ENCODE measurements around the gene SECISBP2. TPM values are rescaled to one million over a fixed set of nuclear protein-coding genes. Genes with fewer than 3 reads are reported as not detected.
"Not testable (repeated sequence)": the region's sequence is repeated elsewhere in the genome, so short reads cannot be mapped to it uniquely, and the experiment has no call there.

SECISBP2 gene, protein sequence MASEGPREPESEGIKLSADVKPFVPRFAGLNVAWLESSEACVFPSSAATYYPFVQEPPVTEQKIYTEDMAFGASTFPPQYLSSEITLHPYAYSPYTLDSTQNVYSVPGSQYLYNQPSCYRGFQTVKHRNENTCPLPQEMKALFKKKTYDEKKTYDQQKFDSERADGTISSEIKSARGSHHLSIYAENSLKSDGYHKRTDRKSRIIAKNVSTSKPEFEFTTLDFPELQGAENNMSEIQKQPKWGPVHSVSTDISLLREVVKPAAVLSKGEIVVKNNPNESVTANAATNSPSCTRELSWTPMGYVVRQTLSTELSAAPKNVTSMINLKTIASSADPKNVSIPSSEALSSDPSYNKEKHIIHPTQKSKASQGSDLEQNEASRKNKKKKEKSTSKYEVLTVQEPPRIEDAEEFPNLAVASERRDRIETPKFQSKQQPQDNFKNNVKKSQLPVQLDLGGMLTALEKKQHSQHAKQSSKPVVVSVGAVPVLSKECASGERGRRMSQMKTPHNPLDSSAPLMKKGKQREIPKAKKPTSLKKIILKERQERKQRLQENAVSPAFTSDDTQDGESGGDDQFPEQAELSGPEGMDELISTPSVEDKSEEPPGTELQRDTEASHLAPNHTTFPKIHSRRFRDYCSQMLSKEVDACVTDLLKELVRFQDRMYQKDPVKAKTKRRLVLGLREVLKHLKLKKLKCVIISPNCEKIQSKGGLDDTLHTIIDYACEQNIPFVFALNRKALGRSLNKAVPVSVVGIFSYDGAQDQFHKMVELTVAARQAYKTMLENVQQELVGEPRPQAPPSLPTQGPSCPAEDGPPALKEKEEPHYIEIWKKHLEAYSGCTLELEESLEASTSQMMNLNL
- total RNA-seq = 64.7 TPM

DNA sequence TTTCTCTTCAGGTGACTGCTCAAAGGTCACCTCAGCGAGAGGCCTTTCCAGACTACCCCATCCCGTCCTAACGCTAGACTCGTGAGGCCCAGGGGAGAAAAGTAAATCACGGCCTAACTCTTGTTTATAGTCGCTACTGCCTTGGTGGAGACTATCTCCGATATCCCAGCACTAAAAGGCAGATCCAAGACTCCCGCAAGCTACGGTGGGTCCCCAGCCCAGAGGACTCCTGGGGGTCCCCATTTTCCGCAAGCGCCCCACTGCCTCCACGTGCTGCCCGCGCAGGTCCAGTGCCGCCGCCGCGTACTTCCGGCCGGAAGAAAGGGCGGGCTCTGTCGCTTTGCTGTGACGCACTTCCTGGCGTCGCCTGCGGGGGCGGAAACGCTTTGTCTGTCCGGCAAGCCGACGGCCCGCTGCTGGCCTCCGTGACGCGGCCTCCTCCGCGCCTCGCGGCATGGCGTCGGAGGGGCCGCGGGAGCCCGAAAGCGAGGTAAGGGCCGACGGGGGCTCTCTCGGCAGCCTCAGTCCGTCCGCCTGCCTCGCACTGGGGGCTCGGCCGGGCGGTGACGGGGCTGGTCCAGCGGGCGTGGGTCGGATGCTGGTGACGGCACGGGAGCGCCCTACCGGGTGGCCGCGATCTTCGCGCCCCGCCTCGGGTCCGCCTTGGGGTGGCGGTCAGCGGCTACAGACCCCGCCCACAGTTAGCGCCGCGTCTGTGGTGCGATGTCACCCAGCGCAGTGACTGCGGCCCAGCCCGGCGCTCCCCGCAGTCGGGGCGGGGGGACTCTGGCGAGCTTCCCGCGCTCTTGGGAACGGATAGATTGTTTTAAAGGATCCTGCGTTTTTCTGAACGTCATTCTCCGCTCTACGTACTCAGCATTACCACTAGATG, at the start of gene SECISBP2:
Gene SECISBP2 (plus strand): TSS at position 378 of the 892 bp plus-strand sequence. CDS start 77 bp downstream, at position 455.
- peak; percentile 99 for ATAC-seq

DNA sequence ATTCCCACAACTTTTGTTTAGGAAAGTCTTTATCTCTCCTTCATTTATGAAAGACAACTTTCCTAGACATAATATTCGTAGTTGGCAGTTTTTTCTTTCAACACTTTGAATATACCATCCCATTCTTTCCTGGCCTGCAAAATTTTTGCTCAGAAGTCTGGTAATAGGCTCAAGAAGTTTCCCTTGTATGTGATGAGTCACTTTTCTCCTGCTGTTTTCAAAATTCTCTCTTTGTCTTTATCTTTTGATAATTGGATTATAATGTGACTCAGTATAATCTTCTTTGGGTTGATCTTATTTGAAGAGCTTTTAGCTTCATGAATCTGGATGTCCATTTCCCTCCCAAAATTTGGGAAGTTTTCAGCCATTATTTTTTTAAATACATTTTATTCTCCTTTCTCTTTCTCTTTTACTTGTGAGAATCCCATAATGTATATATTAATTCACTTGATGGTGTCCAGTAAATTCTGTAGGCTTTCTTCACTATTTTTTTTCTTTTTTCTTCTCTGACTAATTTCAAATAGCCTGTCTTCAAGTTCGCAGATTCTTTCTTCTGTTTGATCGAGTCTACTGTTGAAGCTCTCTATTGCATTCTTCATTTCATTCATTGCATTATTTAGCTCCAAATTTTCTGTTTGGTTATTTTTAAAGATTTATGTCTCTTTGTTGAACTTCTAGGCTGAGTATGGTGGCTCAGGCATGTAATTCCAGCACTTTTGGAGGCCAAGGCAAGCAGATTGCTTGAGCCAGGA, 44.6 kb upstream of the SECISBP2 start:
- no peak for ATAC-seq
- no peak for DNase-seq (ENCODE audit: low spot score)
- intact Hi-C loops (cut with DNase I) = no loop called here

More for the DNA sequence above, at the start of gene SECISBP2:
- intact Hi-C loops (cut with DNase I) = no loop called here
- DNase-seq (ENCODE audit: low spot score) = peak; percentile 97

DNA sequence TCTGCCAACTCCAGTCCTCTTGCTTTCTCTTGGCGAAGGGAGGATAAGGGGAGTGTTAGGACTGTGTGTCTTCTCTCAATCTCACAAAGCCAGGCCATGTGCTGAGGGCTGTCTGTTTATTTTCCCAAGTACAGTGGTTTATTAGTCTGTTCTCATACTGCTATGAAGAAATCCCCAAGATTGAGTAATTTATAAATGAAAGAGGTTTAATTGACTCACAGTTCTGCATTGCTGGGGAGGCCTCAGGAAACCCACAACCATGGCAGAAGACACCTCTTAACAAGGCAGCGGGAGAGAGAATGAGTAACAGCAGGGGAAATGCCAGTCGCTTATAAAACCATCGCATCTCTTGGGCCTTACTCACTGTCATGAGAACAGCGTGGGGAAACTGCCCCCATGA, 43.5 kb upstream of the SECISBP2 start:
- DNase-seq (ENCODE audit: low spot score) (no peak), ATAC-seq (no peak)
- intact Hi-C loops (cut with DNase I) = no loop called here

DNA sequence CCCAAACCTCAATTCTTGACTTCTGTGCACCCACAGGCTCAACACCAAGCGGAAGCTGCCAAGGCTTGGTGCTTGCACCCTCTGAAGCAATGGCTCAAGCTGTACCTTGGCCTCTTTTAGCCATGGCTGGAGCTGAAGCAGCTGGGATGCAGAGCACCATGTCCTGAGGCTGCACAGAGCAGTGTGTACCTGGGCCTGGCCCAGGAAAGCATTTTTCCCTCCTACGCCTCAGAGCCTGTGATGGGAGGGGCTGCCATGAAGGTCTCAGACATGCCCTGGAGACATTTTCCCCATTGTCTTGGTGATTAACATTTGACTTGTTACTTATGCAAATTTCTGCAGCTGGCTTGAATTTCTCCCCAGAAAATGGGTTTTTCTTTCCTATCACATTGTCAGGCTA, 42.3 kb upstream of the SECISBP2 start:
- DNase-seq (ENCODE audit: low spot score); ATAC-seq; intact Hi-C loops (cut with DNase I): not testable (repeated sequence)

DNA sequence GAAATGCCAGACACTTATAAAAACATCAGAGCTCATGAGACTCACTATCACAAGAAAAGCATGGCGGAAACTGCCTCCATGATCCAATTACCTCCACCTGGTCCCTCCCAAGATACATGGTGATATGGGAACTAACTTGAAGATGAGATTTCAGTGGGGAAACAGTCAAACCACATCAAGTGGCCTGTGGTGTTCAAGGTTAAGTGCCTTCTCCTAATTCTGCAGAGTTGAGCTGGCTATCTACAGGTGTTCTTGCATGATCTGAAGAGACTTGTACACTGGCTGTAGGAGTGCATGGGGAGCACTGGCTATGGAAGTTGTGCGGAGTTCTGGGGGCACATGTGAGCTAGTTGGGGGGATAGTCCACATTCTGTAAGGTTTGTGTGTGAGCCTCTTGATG, 41.3 kb upstream of the SECISBP2 start:
- no peak for ATAC-seq
- DNase-seq (ENCODE audit: low spot score) = no peak
- intact Hi-C loops (cut with DNase I) = no loop called here

DNA sequence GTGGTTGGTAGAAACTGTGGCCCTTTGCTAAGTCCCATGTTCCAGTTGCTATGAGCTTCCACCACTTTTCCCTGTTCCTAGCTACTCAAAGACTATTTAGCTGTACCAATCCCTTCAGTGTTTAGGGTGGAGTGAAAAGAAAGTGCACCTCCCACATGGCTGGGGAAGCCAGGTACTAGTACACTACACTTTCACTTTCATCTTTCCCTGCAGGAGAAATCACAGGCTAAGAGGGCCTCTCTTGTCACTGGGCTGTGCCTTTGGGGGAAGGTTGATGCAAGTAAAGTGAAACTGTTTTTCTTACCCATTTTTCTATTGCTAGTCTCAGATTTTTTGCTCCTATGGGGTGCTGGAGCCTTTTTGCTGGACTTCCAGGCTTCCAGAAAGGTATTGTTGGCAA, 40.8 kb upstream of the SECISBP2 start:
- no peak for ATAC-seq
- no peak for DNase-seq (ENCODE audit: low spot score)
- intact Hi-C loops (cut with DNase I) = no loop called here

DNA sequence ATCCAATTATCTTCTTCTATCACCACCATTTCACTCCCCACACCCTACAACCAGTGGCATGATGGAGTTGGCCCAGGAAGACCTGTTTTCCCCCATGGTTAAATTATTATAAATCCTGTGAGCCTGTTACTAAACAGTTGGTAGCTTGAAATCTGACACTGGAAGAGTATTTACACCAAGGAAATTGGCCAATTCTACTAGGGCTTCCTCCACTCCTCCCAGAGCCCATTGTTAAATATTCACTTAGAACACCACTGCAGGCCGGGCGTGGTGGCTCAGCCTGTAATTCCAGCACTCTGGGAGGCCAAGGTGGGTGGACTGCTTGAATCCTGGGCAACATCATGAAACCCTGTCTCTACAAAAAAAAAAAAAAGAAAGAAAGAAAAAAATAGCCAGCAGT, 39.7 kb upstream of the SECISBP2 start:
- DNase-seq (ENCODE audit: low spot score) (no peak), ATAC-seq (no peak)
- intact Hi-C loops (cut with DNase I) = no loop called here

DNA sequence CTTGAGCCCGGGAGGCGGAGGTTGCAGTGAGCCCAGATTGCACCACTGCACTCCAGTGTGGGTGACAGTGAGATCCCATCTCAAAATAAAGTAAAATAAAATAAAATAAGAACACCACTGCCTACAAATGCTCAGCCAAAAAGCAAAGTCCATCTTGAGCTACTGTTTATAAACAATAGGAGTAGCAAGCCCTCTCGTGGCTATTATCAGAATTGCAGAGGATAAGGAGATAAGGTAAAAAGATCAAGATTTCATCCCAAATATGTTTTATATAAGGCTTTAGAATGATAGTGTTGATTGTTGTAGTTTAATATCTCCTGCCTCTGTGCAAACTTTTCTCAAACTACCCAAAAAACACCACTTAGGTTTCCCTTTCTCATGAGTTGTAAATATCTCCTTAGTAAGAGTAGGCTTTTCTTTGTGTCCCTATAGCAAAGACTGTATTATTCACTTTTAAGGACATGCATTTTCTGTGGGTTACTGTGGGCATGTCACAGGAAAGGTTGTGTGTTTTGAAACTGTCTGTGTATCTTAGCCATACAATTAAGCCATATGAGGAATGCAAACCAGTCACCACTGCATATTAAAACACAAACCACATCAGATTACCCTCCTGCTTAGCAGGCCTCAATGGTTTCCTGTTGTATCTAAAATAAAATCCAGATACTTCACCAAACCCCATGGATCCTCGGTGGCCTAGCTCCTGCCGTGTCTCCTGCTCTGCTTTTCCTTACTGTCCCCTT, 39.1 kb upstream of the SECISBP2 start:
- peak; percentile 53 for ATAC-seq
- intact Hi-C loops (cut with DNase I) = no loop called here
- DNase-seq (ENCODE audit: low spot score) = no peak

DNA sequence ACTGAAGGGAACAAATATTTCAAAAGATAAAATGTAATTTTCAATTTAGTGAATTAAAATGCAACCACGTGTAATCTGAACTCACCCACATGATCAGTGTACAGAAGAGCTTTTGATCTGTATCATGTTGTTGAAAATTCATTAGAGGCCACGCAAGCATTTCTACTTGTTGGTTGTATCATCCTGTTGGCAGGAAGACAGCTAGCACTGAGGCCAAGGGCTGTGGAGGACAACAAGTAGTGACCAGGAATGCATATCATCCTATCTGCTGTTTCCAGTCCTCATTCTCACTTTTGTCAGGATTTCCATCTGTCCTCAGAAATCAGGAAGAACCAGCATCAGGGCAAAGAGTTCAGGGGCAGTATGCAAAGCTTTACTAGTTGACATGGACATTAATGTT, 37.2 kb upstream of the SECISBP2 start:
- DNase-seq (ENCODE audit: low spot score) = no peak
- intact Hi-C loops (cut with DNase I) = no loop called here
- no peak for ATAC-seq

DNA sequence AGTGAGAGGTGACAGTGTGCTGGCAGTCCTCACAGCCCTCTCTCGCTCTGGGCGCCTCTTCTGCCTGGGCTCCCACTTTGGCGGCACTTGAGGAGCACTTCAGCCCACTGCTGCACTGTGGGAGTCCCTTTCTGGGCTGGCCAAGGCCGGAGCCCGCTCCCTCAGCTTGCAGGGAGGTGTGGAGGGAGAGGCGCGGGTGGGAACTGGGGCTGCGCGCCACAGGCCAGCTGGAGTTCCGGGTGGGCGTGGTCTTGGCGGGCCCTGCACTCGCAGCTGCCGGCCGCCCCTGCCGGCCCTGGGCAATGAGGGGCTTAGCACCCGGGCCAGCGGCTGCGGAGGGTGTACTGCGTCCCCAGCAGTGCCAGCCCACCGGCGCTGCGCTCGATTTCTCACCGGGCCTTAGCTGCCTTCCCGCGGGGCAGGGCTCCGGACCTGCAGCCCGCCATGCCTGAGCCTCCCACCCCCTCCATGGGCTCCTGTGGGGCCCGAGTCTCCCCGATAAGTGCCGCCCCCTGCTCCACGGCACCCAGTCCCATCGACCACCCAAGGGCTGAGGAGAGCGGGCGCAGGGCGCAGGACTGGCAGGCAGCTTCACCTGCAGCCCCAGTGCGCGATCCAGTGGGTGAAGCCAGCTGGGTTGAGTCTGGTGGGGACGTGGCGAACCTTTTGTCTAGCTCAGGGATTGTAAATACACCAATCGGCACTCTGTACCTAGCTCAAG, 35.9 kb upstream of the SECISBP2 start:
- peak; percentile 56 for ATAC-seq
- peak; percentile 61 for DNase-seq (ENCODE audit: low spot score)
- intact Hi-C loops (cut with DNase I) = not testable (repeated sequence)

DNA sequence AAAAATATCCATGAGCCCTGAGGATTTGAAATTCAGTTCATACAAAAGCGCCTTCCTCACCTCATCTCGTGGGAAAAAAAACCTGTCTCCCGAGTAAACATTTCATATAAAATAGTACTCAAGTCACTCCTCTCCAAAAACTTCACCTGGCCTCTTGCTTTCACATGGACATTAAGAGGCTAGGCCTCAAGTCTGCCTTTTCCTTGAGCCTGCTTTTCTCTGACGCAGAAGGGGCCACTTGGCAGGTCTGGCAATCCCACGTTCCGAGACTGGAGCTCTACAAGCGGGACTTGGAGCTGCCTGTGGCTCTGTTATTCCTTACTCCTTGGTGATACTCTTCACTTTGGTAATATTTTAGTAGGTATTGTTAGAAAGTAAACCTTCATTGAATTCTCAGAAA, 34.2 kb upstream of the SECISBP2 start:
- ATAC-seq (no peak), DNase-seq (ENCODE audit: low spot score) (no peak)
- intact Hi-C loops (cut with DNase I) = no loop called here

DNA sequence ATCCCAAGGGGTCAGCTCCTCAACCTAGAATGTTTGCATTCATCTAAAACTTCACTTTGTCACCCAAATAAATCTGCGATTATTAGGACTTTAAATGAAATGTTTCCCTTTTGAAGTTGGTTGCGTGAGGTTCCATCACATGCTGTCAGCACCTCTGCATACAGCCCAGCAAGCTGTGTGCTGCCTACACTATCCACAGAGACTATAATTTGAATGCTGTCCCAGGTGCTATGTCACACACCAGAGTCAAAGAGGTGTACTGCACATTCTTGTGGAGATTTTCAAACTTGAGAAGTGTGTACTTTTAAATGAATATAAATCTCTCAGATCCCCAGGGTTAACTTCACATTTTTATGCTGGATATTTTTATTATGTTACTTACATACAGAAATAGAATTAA, 26.6 kb upstream of the SECISBP2 start:
- ATAC-seq (no peak), DNase-seq (ENCODE audit: low spot score) (no peak)
- intact Hi-C loops (cut with DNase I) = no loop called here

DNA sequence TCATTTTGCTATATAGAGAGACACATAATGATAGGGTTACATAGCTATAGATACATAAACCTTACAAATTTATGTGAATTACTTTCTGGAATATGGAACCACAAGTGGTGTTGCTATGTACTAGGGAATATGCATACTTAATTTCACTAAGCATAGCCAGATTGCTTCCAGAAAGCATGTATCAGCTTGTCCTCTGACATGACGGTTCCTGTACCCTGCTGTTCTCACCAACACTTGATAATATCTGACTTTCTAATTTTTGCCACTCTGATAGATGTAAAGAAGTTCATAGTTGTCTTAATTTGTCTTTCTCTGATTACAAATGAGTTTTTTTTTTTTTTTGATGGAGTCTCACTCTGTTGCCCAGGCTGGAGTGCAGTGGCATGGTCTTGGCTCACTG, 25.3 kb upstream of the SECISBP2 start:
- no peak for DNase-seq (ENCODE audit: low spot score)
- ATAC-seq = no peak
- intact Hi-C loops (cut with DNase I) = no loop called here

DNA sequence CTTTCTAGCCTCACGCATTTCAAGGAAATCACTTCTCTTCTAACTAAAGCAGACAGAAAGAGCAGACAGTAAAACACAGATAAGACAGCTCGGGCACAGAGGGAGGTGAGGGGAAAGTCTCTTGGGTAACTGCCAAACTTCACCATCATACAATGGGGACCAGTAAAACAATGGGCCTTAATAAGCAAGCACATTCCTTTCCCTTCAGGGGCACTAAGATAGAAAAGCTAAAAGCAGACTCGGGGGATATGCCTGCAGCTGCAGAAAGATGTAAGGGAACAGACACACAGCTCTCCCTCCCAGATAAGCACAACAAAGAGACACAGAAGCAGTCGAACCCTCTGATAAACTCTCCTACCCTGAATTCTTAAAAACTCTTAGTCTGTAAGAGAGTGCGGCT, 22.9 kb upstream of the SECISBP2 start:
- no peak for ATAC-seq
- intact Hi-C loops (cut with DNase I) = no loop called here

DNA sequence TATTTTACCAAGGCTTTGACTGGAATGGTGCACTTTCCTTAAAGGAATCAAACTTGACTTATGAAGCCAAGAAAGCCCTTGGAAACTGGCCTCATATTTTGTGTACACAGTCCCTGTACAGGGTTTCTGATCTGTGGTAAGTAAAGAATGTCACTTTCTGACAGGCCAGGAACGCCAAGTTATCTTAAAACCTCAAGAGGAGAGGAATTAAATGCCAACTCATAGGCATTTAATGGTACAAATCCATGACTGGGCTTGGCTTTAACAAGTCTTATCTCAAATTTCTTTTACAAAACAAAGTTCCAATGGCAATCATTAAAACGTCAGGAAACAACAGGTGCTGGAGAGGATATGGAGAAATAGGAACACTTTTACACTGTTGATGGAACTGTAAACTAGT, 16.3 kb upstream of the SECISBP2 start:
- DNase-seq (ENCODE audit: low spot score); intact Hi-C loops (cut with DNase I); ATAC-seq: not testable (repeated sequence)

More for the DNA sequence above, 22.9 kb upstream of the SECISBP2 start:
- DNase-seq (ENCODE audit: low spot score) = no peak

DNA sequence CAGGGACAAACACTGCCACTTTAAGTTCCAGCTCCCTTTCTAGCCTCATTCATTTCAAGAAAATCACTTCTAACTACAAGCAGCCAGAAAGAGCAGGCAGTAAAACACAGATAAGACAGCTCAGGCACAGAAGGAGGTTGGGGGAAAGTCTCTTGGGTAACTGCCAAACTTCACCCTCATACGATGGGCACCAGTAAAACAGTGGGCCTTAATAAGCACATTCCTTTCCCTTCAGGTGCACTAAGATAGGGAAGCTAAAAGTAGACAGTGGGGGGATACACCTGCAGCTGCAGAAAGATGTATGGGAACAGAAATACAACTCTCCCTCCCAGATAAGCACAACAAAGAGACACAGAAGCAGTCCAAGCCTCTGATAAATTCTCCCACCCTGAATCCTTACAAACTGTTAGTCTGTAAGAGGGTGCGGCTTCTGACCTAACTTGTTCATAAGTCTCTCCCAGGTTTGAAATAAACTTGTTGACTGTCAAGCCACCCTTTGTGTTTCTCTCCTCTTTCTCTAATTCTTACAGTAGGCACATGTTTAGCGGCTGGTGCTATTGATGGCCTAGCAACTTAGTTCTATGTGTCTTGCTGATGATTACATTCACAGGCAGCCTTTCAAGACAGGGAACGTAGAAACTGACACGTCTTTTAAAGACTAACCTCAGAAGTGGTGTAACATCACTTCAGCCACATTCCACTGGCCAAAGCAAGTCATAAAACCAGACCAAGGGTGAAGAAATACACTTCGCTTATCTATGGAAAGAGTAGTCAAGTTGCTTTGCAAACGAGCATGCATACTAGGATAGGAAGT, 14.1 kb upstream of the SECISBP2 start:
- intact Hi-C loops (cut with DNase I) = no loop called here
- no peak for DNase-seq (ENCODE audit: low spot score)
- ATAC-seq = no peak

All from sciatic nerve (tissue), 2 donors.